ENCODE measurements around the gene BCAS1.

GRCh38 chr20:54017846-54018245 is 52.5 kb downstream of the BCAS1 start:
- no peak for TF ChIP-seq POLR2A (IDR thresholded peaks at IDR 0.05; ENCODE audit: low read length)
- TF ChIP-seq GATA1 (IDR thresholded peaks at IDR 0.05; ENCODE audit: low read depth, low read length): no peak

All from erythroblast (primary cell).